Left lung (tissue), 10 donors: ENCODE results near the gene CCDC185. TPM values are rescaled to one million over a fixed set of nuclear protein-coding genes. Genes with fewer than 3 reads are reported as not detected.

Source experiments
- ATAC-seq: fragments of 200-7000 bp; cut with Tn5 transposase; one replicate; pipeline ENCODE4 v1.9.1; 2020; ENCODE audit warnings: moderate library complexity
- DNase-seq, 4 donors: peaks; one replicate each; pipeline ENCODE4 v3.0.0-alpha.2; 2013 to 2020
- H3K27ac ChIP-seq, 2 donors: fragments of 200-600 bp; sonication (generic) in 1 of 2; one replicate each; pipeline versions ENCODE4 v1.5.0 to v1.8.0; 2020 to 2021
- H3K27me3 ChIP-seq, 2 donors: fragments of 200-600 bp; sonication (generic) in 1 of 2; one replicate each; pipeline versions ENCODE4 v1.5.0 to v1.8.0; 2020 to 2021
- H3K36me3 ChIP-seq, 2 donors: fragments of 200-600 bp; sonication (generic) in 1 of 2; one replicate each; pipeline versions ENCODE4 v1.5.0 to v1.8.0; 2020 to 2021
- H3K4me1 ChIP-seq, 2 donors: fragments of 200-600 bp; one replicate each; pipeline ENCODE4 v1.8.0; 2021
- H3K4me3 ChIP-seq, 2 donors: fragments of 200-600 bp; sonication (generic) in 1 of 2; one replicate each; pipeline versions ENCODE4 v1.5.0 to v1.8.0; 2020 to 2021; ENCODE audit warnings: mild to moderate bottlenecking in 1 of 2
- H3K9me3 ChIP-seq, 2 donors: fragments of 200-600 bp; sonication (generic) in 1 of 2; one replicate each; pipeline versions ENCODE4 v1.5.0 to v1.8.0; 2020 to 2021
- CTCF ChIP-seq, 2 donors: fragments of 200-600 bp; sonication (generic) in 1 of 2; IDR thresholded peaks; one replicate each; pipeline versions ENCODE4 v1.5.0 to v1.8.0; 2021; ENCODE audit warnings: antibody characterized with exemption in 2 of 2
- intact Hi-C, 2 donors: fragments of 100-400 bp; cut with DNase I; formaldehyde crosslinking; loops; one replicate each; pipeline versions ENCODE4 v1.11.2 to v1.14.2; 2022
- polyA plus RNA-seq, 6 donors: library from polyadenylated mRNA; unstranded; fragments of 120-200 nt; gene quantifications; one replicate each; pipeline ENCODE4 v1.2.1, GENCODE V29; 2013; ENCODE audit not compliant: insufficient read length in 6 of 6
- total RNA-seq, 2 donors: library from RNA; stranded (reverse); fragmentation: NEBNext Ultra II Directional; extraction: Animal tissue kit (Norgen Biotek cat#: 25700); gene quantifications; one replicate each; pipeline ENCODE4 v1.2.1, GENCODE V29; 2021
- donor health status: DM: no; HTN: yes; CAD: no.
- donor health status: DM: no; HTN: no; CAD: no.

CCDC185 gene
- total and polyA plus RNA-seq, 8 donors, result 0.11 to 0.13 TPM; not detected in 6

GRCh38 chr1:223353939-223354338, 39.3 kb upstream of the CCDC185 start:
- no peak for DNase-seq
- intact Hi-C loops, result no loop called here
- TF ChIP-seq CTCF (IDR thresholded peaks at IDR 0.05), result no peak
- no peak overlapping the region for H3K27ac ChIP-seq
- no peak for ATAC-seq
- H3K36me3 ChIP-seq, result no peaks in the 10 kb centered on the region
- H3K4me1 ChIP-seq, result no peaks in the 10 kb centered on the region
- peaks cover 0 to 30% of the 10 kb centered on the region in 2 donors for H3K27me3 ChIP-seq
- H3K4me3 ChIP-seq, result no peak overlapping the region
- H3K9me3 ChIP-seq, result no peaks in the 10 kb centered on the region

- Histone ChIP-seq H3K36me3 (no peaks in the 10 kb centered on the region), H3K9me3 (no peaks in the 10 kb centered on the region), H3K4me1 (no peaks in the 10 kb centered on the region), H3K27ac (no peak overlapping the region), H3K4me3 (no peak overlapping the region), H3K27me3 (peaks cover 0 to 48% of the 10 kb centered on the region in 2 donors)
- ATAC-seq (no peak), DNase-seq (no peak)
- TF ChIP-seq CTCF (IDR thresholded peaks at IDR 0.05), result no peak
- intact Hi-C loops, result no loop called here
Measured at GRCh38 chr1:223355699-223356098, 37.5 kb upstream of the CCDC185 start.

DNA sequence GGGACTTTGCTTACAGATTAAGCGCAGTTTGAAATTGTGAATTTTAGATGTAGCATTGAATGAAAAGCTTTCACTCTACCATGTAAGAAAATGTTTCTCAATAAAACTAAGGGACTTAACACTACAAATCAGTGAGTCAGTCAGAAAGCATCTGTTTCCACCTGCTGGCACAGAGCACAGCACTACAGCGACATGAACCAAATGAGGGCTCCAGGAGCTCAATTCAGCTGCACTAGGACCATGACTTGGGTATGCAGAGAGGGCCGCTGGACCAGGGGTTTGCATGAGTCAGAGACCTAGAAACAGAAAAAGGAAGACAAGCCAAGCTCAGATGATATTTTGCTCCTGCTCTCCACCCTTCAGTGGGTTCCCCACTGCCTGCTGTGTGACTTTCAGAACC, 34.4 kb upstream of the CCDC185 start:
- intact Hi-C loops, result no loop called here
- DNase-seq, result no peak
- Histone ChIP-seq H3K4me3 (no peak overlapping the region), H3K27me3 (peaks cover 0 to 59% of the 10 kb centered on the region in 2 donors), H3K36me3 (no peaks in the 10 kb centered on the region), H3K9me3 (no peaks in the 10 kb centered on the region), H3K4me1 (peaks cover 9% of the 10 kb centered on the region in 2 donors), H3K27ac (no peak overlapping the region)
- ATAC-seq, result no peak
- TF ChIP-seq CTCF (IDR thresholded peaks at IDR 0.05), result no peak

GRCh38 chr1:223363057-223363855, 30.0 kb upstream of the CCDC185 start:
- Histone ChIP-seq H3K4me3 (peak overlapping the region; percentile 31 to 43), H3K27me3 (peaks cover 15 to 76% of the 10 kb centered on the region in 2 donors), H3K27ac (no peak overlapping the region), H3K9me3 (no peaks in the 10 kb centered on the region), H3K36me3 (no peaks in the 10 kb centered on the region), H3K4me1 (peaks cover 15 to 19% of the 10 kb centered on the region in 2 donors)
- intact Hi-C loops, result no loop called here
- DNase-seq, result peak; percentile 23 to 79 (median 32)
- ATAC-seq, result peak; percentile 47
- no peak for TF ChIP-seq CTCF (IDR thresholded peaks at IDR 0.05)

GRCh38 chr1:223363856-223364684, 29.1 kb upstream of the CCDC185 start, which contains the start of gene SUSD4:
Gene SUSD4 (minus strand): TSS chr1:223364176. CDS start chr1:223363425, 751 bp downstream.
- TF ChIP-seq CTCF (IDR thresholded peaks at IDR 0.05), result no peak
- peak within 1 kb of the TSS; percentile 31 to 43 for H3K4me3 ChIP-seq
- H3K36me3 ChIP-seq, result no peaks in the 10 kb centered on the region
- H3K4me1 ChIP-seq, result peaks cover 15 to 19% of the 10 kb centered on the region in 2 donors
- H3K27ac ChIP-seq, result no peak within 1 kb of the TSS
- peaks cover 15 to 74% of the 10 kb centered on the region in 2 donors for H3K27me3 ChIP-seq
- no peaks in the 10 kb centered on the region for H3K9me3 ChIP-seq
- intact Hi-C loops, result no loop called here
- DNase-seq (peak; percentile 28 to 87 (median 54)), ATAC-seq (peak; percentile 89)
